CD8-positive, alpha-beta memory T cell (primary cell): ENCODE data around the gene EXD1. TPM values are rescaled to one million over a fixed set of nuclear protein-coding genes. Genes with fewer than 3 reads are reported as not detected.
"Not testable (repeated sequence)": the region's sequence is repeated elsewhere in the genome, so short reads cannot be mapped to it uniquely, and the experiment has no call there.

Experiments used
- CTCF ChIA-PET: fragments of 350-600 bp; sonication (Branson Sonifier 250); formaldehyde crosslinking; loops from one replicate; lab custom pipeline; 2021; ENCODE audit warnings: antibody characterized with exemption; lab: Charles Lee
- POLR2A ChIA-PET: fragments of 350-600 bp; sonication (Branson Sonifier 250); formaldehyde crosslinking; loops from one replicate; lab custom pipeline; 2021; ENCODE audit warnings: antibody characterized with exemption; lab: Charles Lee
- DNase-seq, 5 donors: peaks; one replicate each; pipeline versions ENCODE4 v3.0.0 to v3.0.0-alpha.2; 2020 to 2022; ENCODE audit warnings: mixed read lengths in 1 of 5
- H3K27ac ChIP-seq: one replicate; pipeline ENCODE4 v1.7.0; 2013; ENCODE audit warnings: low read depth, mild to moderate bottlenecking, low read length, moderate library complexity
- H3K27me3 ChIP-seq: 2 replicates; pipeline ENCODE4 v1.7.0; 2013; ENCODE audit warnings: low read length, mild to moderate bottlenecking; ENCODE audit not compliant: insufficient read depth, poor library complexity, severe bottlenecking
- H3K36me3 ChIP-seq: 2 replicates; pipeline ENCODE4 v1.7.0; 2013; ENCODE audit warnings: mild to moderate bottlenecking, low read length, moderate library complexity; ENCODE audit not compliant: insufficient read depth
- H3K4me1 ChIP-seq: 2 replicates; pipeline ENCODE4 v1.7.0; 2013; ENCODE audit warnings: mild to moderate bottlenecking, low read length, moderate library complexity; ENCODE audit not compliant: insufficient read depth
- H3K4me3 ChIP-seq: 2 replicates; pipeline ENCODE4 v1.7.0; 2013; ENCODE audit warnings: mild to moderate bottlenecking, low read length
- H3K9me3 ChIP-seq: 2 replicates; pipeline ENCODE4 v1.7.0; 2013; ENCODE audit warnings: mild to moderate bottlenecking, low read length
- H3K27ac Mint-ChIP-seq, 8 donors: one replicate each; pipeline ENCODE4 v1.8.0; 2020 to 2021; ENCODE audit warnings: mixed read lengths in 8 of 8, mild to moderate bottlenecking in 6 of 8, inconsistent platforms in 3 of 8, moderate library complexity in 3 of 8
- H3K27me3 Mint-ChIP-seq, 2 donors: one replicate each; pipeline ENCODE4 v1.8.0; 2020 to 2021; ENCODE audit warnings: mixed read lengths in 2 of 2, mild to moderate bottlenecking in 1 of 2, moderate library complexity in 1 of 2
- H3K36me3 Mint-ChIP-seq, 3 donors: one replicate each; pipeline ENCODE4 v1.8.0; 2020 to 2021; ENCODE audit warnings: mixed read lengths in 3 of 3, inconsistent platforms in 1 of 3, mild to moderate bottlenecking in 1 of 3
- H3K4me1 Mint-ChIP-seq, 3 donors: one replicate each; pipeline ENCODE4 v1.8.0; 2020 to 2021; ENCODE audit warnings: mixed read lengths in 3 of 3, inconsistent platforms in 1 of 3, mild to moderate bottlenecking in 1 of 3
- H3K4me3 Mint-ChIP-seq, 7 donors: one replicate each; pipeline ENCODE4 v1.8.0; 2020 to 2021; ENCODE audit warnings: mixed read lengths in 7 of 7, mild to moderate bottlenecking in 6 of 7, moderate library complexity in 4 of 7, inconsistent platforms in 2 of 7
- H3K9me3 Mint-ChIP-seq, 5 donors: one replicate each; pipeline ENCODE4 v1.8.0; 2020 to 2022; ENCODE audit warnings: mixed read lengths in 5 of 5, mild to moderate bottlenecking in 3 of 5, moderate library complexity in 2 of 5, inconsistent platforms in 1 of 5
- polyA plus RNA-seq: library from polyadenylated mRNA; unstranded; fragments of 300-500 nt; fragmentation: Illumina TruSeq; gene quantifications from one replicate; pipeline ENCODE4 v1.2.3, GENCODE V29; 2021
- total RNA-seq, 2 experiments: library from RNA; stranded (reverse); gene quantifications; one replicate each; pipeline ENCODE4 v1.2.3, GENCODE V29; 2021

Gene EXD1
- total and polyA plus RNA-seq, 3 experiments from 2014 or later, result 0.28 TPM; not detected in 2

DNA sequence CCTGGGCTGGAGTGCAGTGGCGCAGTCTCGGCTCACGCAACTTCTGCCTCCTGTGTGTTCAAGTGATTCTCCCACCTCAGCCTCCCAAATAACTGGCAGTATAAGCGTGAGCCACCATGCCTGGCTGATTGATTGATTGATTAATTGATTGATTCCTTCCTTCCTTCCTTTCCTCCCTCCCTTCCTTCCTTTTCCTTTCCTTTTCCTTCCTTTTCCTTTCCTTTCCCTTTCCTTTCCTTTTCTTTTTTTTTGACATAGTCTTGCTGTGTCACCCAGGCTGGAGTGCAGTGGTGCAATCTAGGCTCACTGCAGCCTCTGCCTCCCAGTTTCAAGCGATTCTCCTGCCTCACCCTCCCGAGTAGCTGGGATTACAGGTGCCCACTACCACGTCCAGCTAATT lies 30.4 kb upstream of the EXD1 start:
- H3K4me1 ChIP-seq, H3K27ac ChIP-seq, H3K27me3 ChIP-seq, CTCF ChIA-PET, H3K27me3 Mint-ChIP-seq, H3K4me1 Mint-ChIP-seq, DNase-seq, H3K4me3 Mint-ChIP-seq, POLR2A ChIA-PET, H3K9me3 ChIP-seq, H3K9me3 Mint-ChIP-seq, H3K4me3 ChIP-seq: not testable (repeated sequence)
- H3K36me3 ChIP-seq, result peaks cover 21% of the 10 kb centered on the region
- H3K27ac Mint-ChIP-seq, result peak overlapping the region in 1 of 8 donors; percentile 55
- H3K36me3 Mint-ChIP-seq, result peaks cover 3 to 58% (median 21%) of the 10 kb centered on the region in 3 donors

DNA sequence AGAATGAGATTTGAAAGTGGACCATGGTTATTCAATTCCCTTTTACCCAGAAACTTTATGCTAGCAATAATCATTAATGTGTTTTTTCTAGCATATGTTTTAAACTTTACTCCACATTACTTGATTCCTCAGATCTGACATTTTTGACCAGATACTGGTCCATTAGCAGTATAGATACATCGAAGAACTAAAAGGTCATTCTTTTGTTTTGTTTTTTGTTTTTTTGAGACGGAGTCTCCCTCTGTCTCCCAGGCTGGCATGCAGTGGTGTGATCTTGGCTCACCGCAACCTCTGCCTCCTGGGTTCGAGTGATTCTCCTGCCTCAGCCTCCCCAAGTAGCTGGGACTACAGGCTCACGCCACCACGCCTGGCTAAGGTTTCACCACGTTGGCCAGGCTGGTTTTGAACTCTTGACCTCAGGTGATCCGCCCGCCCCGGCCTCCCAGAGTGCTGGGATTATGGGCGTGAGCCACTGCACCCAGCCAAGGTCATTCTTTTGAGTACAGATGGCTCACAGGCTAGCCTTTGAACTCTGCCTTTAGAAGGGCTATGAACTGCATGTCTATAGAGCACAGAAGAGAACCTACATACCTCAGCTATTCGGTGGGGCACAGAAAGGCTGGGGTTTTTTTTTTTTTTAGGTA lies 29.1 kb upstream of the EXD1 start:
- H3K27me3 ChIP-seq, result no peaks in the 10 kb centered on the region
- Mint-ChIP-seq H3K27me3 (no peaks in the 10 kb centered on the region), H3K27ac (peak overlapping the region in 2 of 8 donors; percentile 43 to 56), H3K9me3 (no peaks in the 10 kb centered on the region), H3K4me1 (no peaks in the 10 kb centered on the region), H3K36me3 (peaks cover 3 to 58% (median 22%) of the 10 kb centered on the region in 3 donors), H3K4me3 (no peak overlapping the region)
- peaks cover 21% of the 10 kb centered on the region for H3K36me3 ChIP-seq
- H3K27ac ChIP-seq, result no peak overlapping the region
- H3K9me3 ChIP-seq, result no peaks in the 10 kb centered on the region
- ChIA-PET POLR2A (no interaction called here), CTCF (no interaction called here)
- H3K4me3 ChIP-seq, result no peak overlapping the region
- no peak for DNase-seq
- H3K4me1 ChIP-seq, result no peaks in the 10 kb centered on the region

DNA sequence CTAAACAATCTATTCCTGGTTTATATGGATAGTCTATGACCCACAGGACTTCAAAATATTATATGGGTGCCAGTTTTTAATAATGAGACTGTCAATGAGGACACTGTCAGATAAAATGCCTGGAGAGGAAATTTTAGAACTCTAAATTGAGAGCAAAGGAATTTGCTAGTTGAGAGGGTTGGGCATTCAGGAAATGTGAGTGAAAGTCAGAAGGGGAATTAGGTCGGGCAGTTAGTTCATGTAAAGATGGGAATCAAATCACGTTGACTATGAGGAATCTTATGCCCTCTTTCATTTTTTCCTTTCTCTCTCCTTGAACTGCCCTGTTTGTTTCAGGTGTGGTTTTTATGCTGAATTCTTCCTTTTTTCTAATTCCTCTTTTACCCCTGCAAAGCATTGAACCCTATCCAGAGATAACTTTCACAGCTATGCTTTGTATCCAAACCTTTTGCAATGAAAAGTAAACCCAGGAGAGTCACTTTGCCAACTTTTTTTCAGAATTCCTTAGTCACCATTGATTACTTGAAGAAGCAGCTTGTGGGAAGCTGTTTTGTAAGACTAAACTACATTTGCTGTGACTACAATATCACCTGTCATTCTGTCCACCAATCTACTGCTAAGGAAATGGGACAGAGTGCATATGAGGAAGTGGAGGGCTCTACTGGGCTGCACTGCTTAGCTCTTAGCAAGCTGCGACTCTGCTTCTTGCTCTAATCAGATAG lies 28.4 kb upstream of the EXD1 start:
- no peaks in the 10 kb centered on the region for H3K9me3 Mint-ChIP-seq
- POLR2A ChIA-PET, result no interaction called here
- H3K9me3 ChIP-seq, result no peaks in the 10 kb centered on the region
- H3K4me1 ChIP-seq, result no peaks in the 10 kb centered on the region
- no peak overlapping the region for H3K4me3 Mint-ChIP-seq
- H3K4me3 ChIP-seq, result no peak overlapping the region
- no peaks in the 10 kb centered on the region for H3K4me1 Mint-ChIP-seq
- CTCF ChIA-PET, result no interaction called here
- peaks cover under 1 to 57% (median 23%) of the 10 kb centered on the region in 3 donors for H3K36me3 Mint-ChIP-seq
- H3K36me3 ChIP-seq, result peaks cover 15% of the 10 kb centered on the region
- no peaks in the 10 kb centered on the region for H3K27me3 Mint-ChIP-seq
- no peak overlapping the region for H3K27ac ChIP-seq
- H3K27ac Mint-ChIP-seq, result no peak overlapping the region
- DNase-seq, result no peak
- no peaks in the 10 kb centered on the region for H3K27me3 ChIP-seq

DNA sequence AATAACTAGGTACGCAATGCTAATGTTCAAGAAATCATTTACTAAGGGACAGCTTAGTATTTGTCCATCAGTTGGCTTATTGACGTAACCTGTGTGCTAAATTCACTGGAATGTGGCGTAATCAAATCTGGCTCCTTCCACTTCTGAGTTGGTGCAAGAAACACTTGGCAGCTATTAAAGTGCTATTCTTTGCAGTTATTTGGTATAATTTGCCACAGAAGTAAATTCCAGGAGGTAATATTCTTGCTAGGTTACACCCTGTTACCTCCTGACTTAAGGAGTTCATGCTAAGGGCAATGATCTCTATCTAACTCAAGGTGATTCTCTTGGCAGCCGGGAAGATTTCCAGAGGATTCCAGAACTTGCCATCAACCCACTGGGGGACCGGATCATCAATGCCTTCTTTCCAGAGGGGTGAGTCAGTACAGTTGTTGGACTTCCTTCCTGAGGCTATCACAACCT lies 26.1 kb upstream of the EXD1 start:
- Histone ChIP-seq H3K4me1 (no peaks in the 10 kb centered on the region), H3K27me3 (no peaks in the 10 kb centered on the region), H3K4me3 (no peak overlapping the region), H3K27ac (no peak overlapping the region), H3K36me3 (peaks cover 5% of the 10 kb centered on the region), H3K9me3 (no peaks in the 10 kb centered on the region)
- Mint-ChIP-seq H3K36me3 (peaks cover 0 to 45% (median 14%) of the 10 kb centered on the region in 3 donors), H3K27ac (no peak overlapping the region), H3K27me3 (no peaks in the 10 kb centered on the region), H3K4me3 (no peak overlapping the region), H3K4me1 (peaks cover 0 to 1% (median 0%) of the 10 kb centered on the region in 3 donors), H3K9me3 (no peaks in the 10 kb centered on the region)
- no peak for DNase-seq
- ChIA-PET CTCF (no interaction called here), POLR2A (no interaction called here)

DNA sequence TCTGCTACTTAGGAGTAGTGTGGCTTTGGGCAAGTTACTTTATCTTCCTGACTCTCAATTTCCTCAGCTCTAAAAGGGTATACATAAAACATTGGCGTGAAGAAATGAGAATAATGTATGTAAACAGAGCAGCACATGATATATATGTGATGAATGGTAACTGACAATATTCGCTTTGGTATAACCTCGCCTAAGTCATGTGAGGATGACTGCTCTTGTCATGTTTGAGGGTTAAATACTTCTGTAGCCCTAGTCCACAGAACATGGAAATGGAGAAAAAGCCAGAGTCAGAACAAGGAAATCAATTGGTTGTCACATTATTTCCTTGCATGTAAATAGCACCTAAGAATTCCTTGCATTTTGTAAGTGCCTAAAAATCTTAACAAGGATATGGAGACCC lies 25.5 kb upstream of the EXD1 start:
- Histone ChIP-seq H3K27me3 (no peaks in the 10 kb centered on the region), H3K36me3 (peaks cover 5% of the 10 kb centered on the region), H3K27ac (no peak overlapping the region), H3K4me3 (no peak overlapping the region), H3K4me1 (no peaks in the 10 kb centered on the region), H3K9me3 (no peaks in the 10 kb centered on the region)
- Mint-ChIP-seq H3K4me1 (peaks cover 0 to 1% (median 0%) of the 10 kb centered on the region in 3 donors), H3K9me3 (no peaks in the 10 kb centered on the region), H3K4me3 (no peak overlapping the region), H3K27ac (no peak overlapping the region), H3K36me3 (peaks cover 0 to 49% (median 14%) of the 10 kb centered on the region in 3 donors), H3K27me3 (no peaks in the 10 kb centered on the region)
- no peak for DNase-seq
- POLR2A ChIA-PET, result no interaction called here
- CTCF ChIA-PET, result no interaction called here

DNA sequence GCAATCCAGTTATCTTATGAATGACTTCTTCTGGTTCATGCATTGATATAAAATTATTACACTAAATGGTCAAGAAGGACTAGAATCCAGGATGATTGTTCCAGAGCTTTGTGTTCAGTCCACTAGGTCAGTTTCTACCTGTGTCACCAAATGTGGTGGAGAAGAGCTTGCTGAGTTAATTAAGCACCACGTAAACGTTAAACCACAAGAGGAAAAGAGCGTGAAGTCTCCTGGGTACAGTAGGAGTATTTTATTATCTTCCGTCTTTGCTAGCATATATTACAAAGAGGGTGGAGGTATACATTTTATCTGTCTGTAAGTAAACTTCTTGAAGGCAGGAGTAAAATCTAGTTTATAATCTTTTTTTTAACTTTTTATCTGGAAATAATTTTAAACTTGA lies 24.0 kb upstream of the EXD1 start:
- POLR2A ChIA-PET, result no interaction called here

DNA sequence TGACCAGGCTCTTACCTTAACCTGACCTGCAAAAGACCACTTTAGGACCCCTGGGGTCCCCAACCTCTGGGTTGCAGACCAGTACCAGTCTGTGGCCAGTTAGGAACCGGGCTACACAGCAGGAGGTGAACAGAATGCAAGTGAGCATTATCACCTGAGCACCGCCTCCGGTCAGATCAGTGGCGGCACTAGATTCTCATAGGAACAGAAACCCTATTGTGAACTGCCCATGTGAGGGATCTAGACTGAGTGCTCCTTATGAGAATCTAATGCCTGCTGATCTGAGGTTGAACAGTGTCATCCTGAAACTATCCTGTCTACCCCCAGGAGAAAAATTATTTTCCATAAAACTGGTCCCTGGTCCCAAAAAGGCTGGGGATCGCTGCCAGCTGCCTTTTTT lies 20.9 kb upstream of the EXD1 start:
- peaks cover 0 to 26% (median 7%) of the 10 kb centered on the region in 3 donors for H3K36me3 Mint-ChIP-seq
- no peaks in the 10 kb centered on the region for H3K4me1 ChIP-seq
- no peaks in the 10 kb centered on the region for H3K27me3 ChIP-seq
- ChIA-PET CTCF (no interaction called here), POLR2A (no interaction called here)
- H3K4me3 Mint-ChIP-seq, result no peak overlapping the region
- H3K9me3 Mint-ChIP-seq, result no peaks in the 10 kb centered on the region
- H3K4me1 Mint-ChIP-seq, result peaks cover 0 to 1% (median 0%) of the 10 kb centered on the region in 3 donors
- no peaks in the 10 kb centered on the region for H3K27me3 Mint-ChIP-seq
- no peak overlapping the region for H3K4me3 ChIP-seq
- no peak overlapping the region for H3K27ac ChIP-seq
- no peaks in the 10 kb centered on the region for H3K36me3 ChIP-seq
- no peaks in the 10 kb centered on the region for H3K9me3 ChIP-seq
- no peak for DNase-seq
- H3K27ac Mint-ChIP-seq, result no peak overlapping the region

More for the DNA sequence above, 24.0 kb upstream of the EXD1 start:
- peaks cover 0 to 43% (median 14%) of the 10 kb centered on the region in 3 donors for H3K36me3 Mint-ChIP-seq
- peaks cover 0 to 1% (median 0%) of the 10 kb centered on the region in 3 donors for H3K4me1 Mint-ChIP-seq
- no peak overlapping the region for H3K4me3 ChIP-seq
- CTCF ChIA-PET, result interaction anchor here (1.1 kb wide), 1 partner anchor 23 kb away, joined by 3 read pairs; the partner anchor contains the start of gene CHP1
- H3K9me3 Mint-ChIP-seq, result no peaks in the 10 kb centered on the region
- H3K27ac Mint-ChIP-seq, result no peak overlapping the region
- H3K36me3 ChIP-seq, result peaks cover 5% of the 10 kb centered on the region
- no peak overlapping the region for H3K4me3 Mint-ChIP-seq
- no peak overlapping the region for H3K27ac ChIP-seq
- DNase-seq, result no peak
- no peaks in the 10 kb centered on the region for H3K27me3 Mint-ChIP-seq
- no peaks in the 10 kb centered on the region for H3K27me3 ChIP-seq
- no peaks in the 10 kb centered on the region for H3K9me3 ChIP-seq
- no peaks in the 10 kb centered on the region for H3K4me1 ChIP-seq

DNA sequence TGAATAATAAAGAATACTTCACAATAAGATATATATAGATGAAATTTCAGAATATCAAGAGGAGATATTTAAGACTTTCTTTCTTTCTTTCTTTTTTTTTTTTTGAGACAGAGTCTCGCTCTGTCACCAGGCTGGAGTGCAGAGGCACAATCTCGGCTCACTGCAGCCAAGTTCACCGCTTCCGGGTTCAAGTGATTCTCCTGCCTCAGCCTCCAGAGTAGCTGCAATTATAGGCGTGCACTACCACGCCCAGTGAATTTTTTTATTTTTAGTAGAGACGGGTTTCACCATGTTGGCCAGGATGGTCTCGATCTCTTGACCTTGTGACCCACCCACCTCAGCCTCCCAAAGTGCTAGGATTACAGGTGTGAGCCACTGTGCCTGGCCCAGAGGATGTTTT lies 20.2 kb upstream of the EXD1 start:
- H3K9me3 ChIP-seq, H3K27me3 ChIP-seq, DNase-seq, CTCF ChIA-PET, H3K4me1 Mint-ChIP-seq, H3K4me1 ChIP-seq, H3K27me3 Mint-ChIP-seq, H3K27ac Mint-ChIP-seq, H3K36me3 ChIP-seq, H3K4me3 Mint-ChIP-seq, H3K27ac ChIP-seq, POLR2A ChIA-PET, H3K9me3 Mint-ChIP-seq, H3K4me3 ChIP-seq: not testable (repeated sequence)
- peaks cover 0 to 26% (median 7%) of the 10 kb centered on the region in 3 donors for H3K36me3 Mint-ChIP-seq
